UCSD-AML1 (cell line): Measurements from ENCODE around the gene KLK10.

Experiments used
- DNase-seq: peaks from one replicate; lab custom pipeline; 2025; ENCODE audit not compliant: unreplicated experiment; lab: John Stamatoyannopoulos, UW

KLK10 gene

GRCh38 chr19:51027126-51027806 lies 7.8 kb upstream of the KLK10 start:
- no peak for DNase-seq

GRCh38 chr19:51026554-51026831 lies 7.0 kb upstream of the KLK10 start, which contains the start of gene KLK11:
KLK11 (minus strand) TSS chr19:51026616; CDS start chr19:51025631, 985 bp downstream.
- DNase-seq: no peak

- no peak for DNase-seq
Observed at GRCh38 chr19:51025809-51026553, 6.5 kb upstream of the KLK10 start.

- DNase-seq: no peak
Observed at GRCh38 chr19:51025401-51025800, 5.9 kb upstream of the KLK10 start.

- no peak for DNase-seq
Observed at GRCh38 chr19:51024924-51025323, 5.4 kb upstream of the KLK10 start.

GRCh38 chr19:51023946-51024345 lies 4.4 kb upstream of the KLK10 start:
- no peak for DNase-seq

- no peak for DNase-seq
Observed at GRCh38 chr19:51022526-51022925, 3.0 kb upstream of the KLK10 start.

- no peak for DNase-seq
Observed at GRCh38 chr19:51020988-51021651, 1.6 kb upstream of the KLK10 start.

GRCh38 chr19:51018745-51019543 lies 565 bp downstream of the KLK10 start:
- no peak for DNase-seq

GRCh38 chr19:51016798-51017683 lies 2.5 kb downstream of the KLK10 start:
- DNase-seq: peak; percentile 40

- no peak for DNase-seq
Observed at GRCh38 chr19:51015691-51016267, 3.7 kb downstream of the KLK10 start.

- no peak for DNase-seq
Observed at GRCh38 chr19:51014242-51014641, 5.3 kb downstream of the KLK10 start.

- DNase-seq: no peak
Observed at GRCh38 chr19:51012661-51013190, 6.8 kb downstream of the KLK10 start.

- DNase-seq: no peak
Observed at GRCh38 chr19:51010066-51010795, 9.3 kb downstream of the KLK10 start.

GRCh38 chr19:51009061-51009891 lies 10.2 kb downstream of the KLK10 start:
- no peak for DNase-seq

- no peak for DNase-seq
Observed at GRCh38 chr19:51007488-51007887, 12.0 kb downstream of the KLK10 start.

- DNase-seq: no peak
Observed at GRCh38 chr19:51006406-51006805, 13.1 kb downstream of the KLK10 start.

- DNase-seq: no peak
Observed at GRCh38 chr19:51005248-51005647, 14.3 kb downstream of the KLK10 start.
